ENCODE results near the gene C12orf43. TPM values are rescaled to one million over a fixed set of nuclear protein-coding genes. Genes with fewer than 3 reads are reported as not detected.

Gene C12orf43
- total RNA-seq, 1 donor from 2014 or later: 24.8 TPM

DNA sequence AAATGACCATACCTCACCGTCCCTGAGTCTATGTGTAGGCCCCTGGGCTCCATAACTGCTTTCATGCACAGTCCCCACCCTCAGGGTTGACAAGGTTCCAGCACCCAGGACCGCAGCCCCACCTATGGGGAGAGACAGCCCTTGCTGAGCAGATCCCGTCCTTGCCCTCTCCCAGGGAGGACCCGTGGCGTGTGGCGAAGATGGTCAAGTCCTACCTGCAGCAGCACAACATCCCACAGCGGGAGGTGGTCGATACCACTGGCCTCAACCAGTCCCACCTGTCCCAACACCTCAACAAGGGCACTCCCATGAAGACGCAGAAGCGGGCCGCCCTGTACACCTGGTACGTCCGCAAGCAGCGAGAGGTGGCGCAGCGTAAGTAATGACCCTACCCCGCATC, 27.6 kb downstream of the C12orf43 start:
- intact Hi-C loops (cut with micrococcal nuclease): no loop called here

DNA sequence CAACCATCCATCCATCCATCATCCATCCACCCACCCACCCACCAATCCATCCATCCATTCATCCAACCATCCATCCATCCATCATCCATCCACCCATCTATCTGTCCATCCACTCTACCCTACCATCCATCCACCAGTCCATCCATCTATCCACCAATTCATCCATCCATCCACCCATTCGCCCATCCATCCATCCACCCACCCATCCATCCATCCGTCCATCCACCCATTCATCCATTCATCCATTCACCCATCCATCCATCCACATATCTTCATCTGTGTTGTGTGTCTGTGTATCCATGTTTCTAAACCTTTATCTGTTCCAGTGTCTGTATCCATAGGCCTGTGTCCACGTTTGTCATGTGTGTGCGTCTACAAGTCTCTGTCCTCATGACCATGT, 28.1 kb downstream of the C12orf43 start:
- CTCF ChIA-PET: no interaction called here
- POLR2A ChIA-PET: no interaction called here
- intact Hi-C loops (cut with micrococcal nuclease): no loop called here
- no peak for ATAC-seq (ENCODE audit: low read depth)
- H3K4me3 Mint-ChIP-seq: no peak overlapping the region
- no peaks in the 10 kb centered on the region for H3K4me1 Mint-ChIP-seq
- H3K36me3 Mint-ChIP-seq (ENCODE audit: low read depth): no peaks in the 10 kb centered on the region
- DNase-seq: no peak
- TF ChIP-seq, protein P1, sequence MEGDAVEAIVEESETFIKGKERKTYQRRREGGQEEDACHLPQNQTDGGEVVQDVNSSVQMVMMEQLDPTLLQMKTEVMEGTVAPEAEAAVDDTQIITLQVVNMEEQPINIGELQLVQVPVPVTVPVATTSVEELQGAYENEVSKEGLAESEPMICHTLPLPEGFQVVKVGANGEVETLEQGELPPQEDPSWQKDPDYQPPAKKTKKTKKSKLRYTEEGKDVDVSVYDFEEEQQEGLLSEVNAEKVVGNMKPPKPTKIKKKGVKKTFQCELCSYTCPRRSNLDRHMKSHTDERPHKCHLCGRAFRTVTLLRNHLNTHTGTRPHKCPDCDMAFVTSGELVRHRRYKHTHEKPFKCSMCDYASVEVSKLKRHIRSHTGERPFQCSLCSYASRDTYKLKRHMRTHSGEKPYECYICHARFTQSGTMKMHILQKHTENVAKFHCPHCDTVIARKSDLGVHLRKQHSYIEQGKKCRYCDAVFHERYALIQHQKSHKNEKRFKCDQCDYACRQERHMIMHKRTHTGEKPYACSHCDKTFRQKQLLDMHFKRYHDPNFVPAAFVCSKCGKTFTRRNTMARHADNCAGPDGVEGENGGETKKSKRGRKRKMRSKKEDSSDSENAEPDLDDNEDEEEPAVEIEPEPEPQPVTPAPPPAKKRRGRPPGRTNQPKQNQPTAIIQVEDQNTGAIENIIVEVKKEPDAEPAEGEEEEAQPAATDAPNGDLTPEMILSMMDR (IDR thresholded peaks at IDR 0.05): no peak
- no peak overlapping the region for H3K27ac Mint-ChIP-seq
- peaks cover 2% of the 10 kb centered on the region for H3K27me3 Mint-ChIP-seq
- no peaks in the 10 kb centered on the region for H3K9me3 Mint-ChIP-seq

More for the DNA sequence above, 27.6 kb downstream of the C12orf43 start:
- ATAC-seq (ENCODE audit: low read depth) (no peak), DNase-seq (no peak)
- Mint-ChIP-seq H3K27ac (no peak overlapping the region), H3K4me3 (no peak overlapping the region), H3K36me3 (ENCODE audit: low read depth) (no peaks in the 10 kb centered on the region), H3K4me1 (no peaks in the 10 kb centered on the region), H3K9me3 (no peaks in the 10 kb centered on the region), H3K27me3 (peaks cover 2% of the 10 kb centered on the region)
- CTCF ChIA-PET: no interaction called here
- TF ChIP-seq, protein P1 (IDR thresholded peaks at IDR 0.05): no peak
- POLR2A ChIA-PET: no interaction called here

DNA sequence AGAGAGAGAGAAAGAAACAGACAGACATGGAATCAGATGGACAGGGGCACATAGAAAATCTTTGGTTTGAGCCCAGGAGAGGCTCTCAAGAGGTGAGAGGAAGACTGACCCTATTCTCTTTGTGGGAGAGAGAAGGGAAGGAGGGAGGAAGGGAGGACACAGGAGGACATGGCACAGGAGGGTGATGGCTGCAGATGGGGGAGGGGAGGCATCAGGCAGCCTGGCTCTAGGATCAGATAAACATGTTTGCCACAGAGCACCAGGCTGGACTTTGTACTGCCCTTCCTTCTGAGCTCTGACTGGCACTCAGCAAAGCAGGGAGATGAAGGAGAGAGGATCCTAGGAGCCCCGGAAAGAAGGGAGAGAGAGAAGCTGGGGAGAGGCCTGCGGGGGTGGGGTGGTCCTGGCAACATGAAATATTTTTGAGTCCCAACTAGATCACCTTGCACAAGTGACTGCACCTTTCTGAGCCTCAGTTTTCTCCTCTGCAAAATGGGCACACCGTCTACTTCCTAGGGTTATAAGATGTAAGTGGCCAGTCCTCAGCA, 31.9 kb downstream of the C12orf43 start:
- no peaks in the 10 kb centered on the region for H3K27me3 Mint-ChIP-seq
- ChIA-PET POLR2A (no interaction called here), CTCF (interaction anchor here (0.6 kb wide), 1 partner anchor 344 kb away, joined by 3 read pairs; no protein-coding TSS in a partner anchor)
- no peak overlapping the region for H3K27ac Mint-ChIP-seq
- DNase-seq (no peak), ATAC-seq (ENCODE audit: low read depth) (no peak)
- no peaks in the 10 kb centered on the region for H3K36me3 Mint-ChIP-seq (ENCODE audit: low read depth)
- H3K4me1 Mint-ChIP-seq: no peaks in the 10 kb centered on the region
- no peak overlapping the region for H3K4me3 Mint-ChIP-seq
- TF ChIP-seq, protein P1 (IDR thresholded peaks at IDR 0.05): no peak
- no peaks in the 10 kb centered on the region for H3K9me3 Mint-ChIP-seq
- intact Hi-C loops (cut with micrococcal nuclease): no loop called here

DNA sequence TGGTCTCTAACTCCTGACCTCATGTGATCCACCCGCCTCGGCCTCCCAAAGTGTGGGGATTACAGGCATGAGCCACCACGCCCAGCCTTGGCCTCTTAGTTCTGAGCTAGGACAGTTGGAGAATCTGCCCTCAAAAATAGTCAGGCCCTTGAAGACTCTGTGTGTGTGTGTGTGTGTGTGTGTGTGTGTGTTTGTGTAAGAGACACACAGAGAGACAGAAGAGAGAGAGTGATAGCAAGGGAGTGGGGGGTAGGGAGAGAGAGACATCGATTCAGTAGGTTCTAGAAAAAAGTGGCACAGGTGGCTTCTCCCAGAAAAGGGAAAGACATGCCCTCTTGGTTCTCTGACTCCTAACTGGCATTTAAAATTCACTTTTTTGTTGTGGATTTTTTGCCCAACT, 32.5 kb downstream of the C12orf43 start:
- ATAC-seq (ENCODE audit: low read depth) (no peak), DNase-seq (no peak)
- H3K27ac Mint-ChIP-seq: no peak overlapping the region
- no peaks in the 10 kb centered on the region for H3K27me3 Mint-ChIP-seq
- TF ChIP-seq, protein P1 (IDR thresholded peaks at IDR 0.05): no peak
- H3K36me3 Mint-ChIP-seq (ENCODE audit: low read depth): no peaks in the 10 kb centered on the region
- no peak overlapping the region for H3K4me3 Mint-ChIP-seq
- ChIA-PET POLR2A (interaction anchor here (0.6 to 0.7 kb wide), 2 partner anchors 239 to 1136 kb away, joined by 4 to 6 read pairs; no protein-coding TSS in a partner anchor), CTCF (no interaction called here)
- no peaks in the 10 kb centered on the region for H3K4me1 Mint-ChIP-seq
- no peaks in the 10 kb centered on the region for H3K9me3 Mint-ChIP-seq
- intact Hi-C loops (cut with micrococcal nuclease): no loop called here

GRCh38 chr12:120982659-120983058, 33.6 kb downstream of the C12orf43 start:
- no peak for ATAC-seq (ENCODE audit: low read depth)
- H3K27ac Mint-ChIP-seq: no peak overlapping the region
- intact Hi-C loops (cut with micrococcal nuclease): no loop called here
- no peaks in the 10 kb centered on the region for H3K4me1 Mint-ChIP-seq
- POLR2A ChIA-PET: no interaction called here
- CTCF ChIA-PET: no interaction called here
- no peaks in the 10 kb centered on the region for H3K36me3 Mint-ChIP-seq (ENCODE audit: low read depth)
- no peak overlapping the region for H3K4me3 Mint-ChIP-seq
- H3K9me3 Mint-ChIP-seq: no peaks in the 10 kb centered on the region
- H3K27me3 Mint-ChIP-seq: no peaks in the 10 kb centered on the region
- no peak for DNase-seq
- TF ChIP-seq, protein P1 (IDR thresholded peaks at IDR 0.05): no peak
